K562 (cell line): ENCODE measurements around the gene IFNGR1.

ENCODE experiments used
- CBFB ChIP-seq: sonication (generic); formaldehyde crosslinking; IDR thresholded peaks from 2 replicates; pipeline ENCODE4 v1.4.0; 2020; ENCODE audit warnings: mild to moderate bottlenecking, missing genetic modification reagents
- PREB ChIP-seq: sonication (generic); formaldehyde crosslinking; IDR thresholded peaks from 2 replicates; pipeline ENCODE4 v1.8.1; 2023; ENCODE audit warnings: mild to moderate bottlenecking, missing genetic modification reagents
- ZNF212 ChIP-seq: fragments of 450-650 bp; formaldehyde crosslinking; IDR thresholded peaks from 2 replicates; pipeline ENCODE4 v1.4.0; 2020; ENCODE audit warnings: mild to moderate bottlenecking

GRCh38 chr6:137171053-137171374 is 48.2 kb downstream of the IFNGR1 start:
- TF ChIP-seq PREB (CRISPR knock-in tag) (no peak), CBFB (no peak), ZNF212 (CRISPR knock-in tag) (no peak)
